Measurements from ENCODE around the gene PLEKHG4B.
"Not testable (repeated sequence)": the region's sequence is repeated elsewhere in the genome, so short reads cannot be mapped to it uniquely, and the experiment has no call there.

PLEKHG4B gene

DNA sequence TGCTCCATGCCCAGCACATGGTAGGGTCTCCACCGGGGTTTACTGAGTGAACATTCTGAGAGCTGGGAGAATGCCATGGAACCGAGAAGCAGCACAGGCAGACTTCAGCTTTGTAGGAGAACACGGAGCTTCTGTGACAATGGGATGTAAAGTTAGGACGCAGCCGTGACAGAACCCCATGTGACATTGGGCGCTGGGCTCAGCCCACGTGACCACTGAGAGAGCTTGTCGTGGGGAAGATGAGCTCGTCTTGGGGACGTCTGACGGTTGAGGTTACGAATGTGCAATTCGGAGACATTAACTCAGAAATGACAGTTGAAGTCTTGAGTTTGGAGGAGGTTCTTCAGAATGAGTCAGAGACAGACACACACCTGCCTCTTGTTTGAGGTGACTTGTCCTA, 139.7 kb downstream of the PLEKHG4B start:
- H3K4me3 ChIP-seq (replicated peaks; ENCODE audit: low read depth, low read length) = no peak overlapping the region
- TF ChIP-seq, protein P1, sequence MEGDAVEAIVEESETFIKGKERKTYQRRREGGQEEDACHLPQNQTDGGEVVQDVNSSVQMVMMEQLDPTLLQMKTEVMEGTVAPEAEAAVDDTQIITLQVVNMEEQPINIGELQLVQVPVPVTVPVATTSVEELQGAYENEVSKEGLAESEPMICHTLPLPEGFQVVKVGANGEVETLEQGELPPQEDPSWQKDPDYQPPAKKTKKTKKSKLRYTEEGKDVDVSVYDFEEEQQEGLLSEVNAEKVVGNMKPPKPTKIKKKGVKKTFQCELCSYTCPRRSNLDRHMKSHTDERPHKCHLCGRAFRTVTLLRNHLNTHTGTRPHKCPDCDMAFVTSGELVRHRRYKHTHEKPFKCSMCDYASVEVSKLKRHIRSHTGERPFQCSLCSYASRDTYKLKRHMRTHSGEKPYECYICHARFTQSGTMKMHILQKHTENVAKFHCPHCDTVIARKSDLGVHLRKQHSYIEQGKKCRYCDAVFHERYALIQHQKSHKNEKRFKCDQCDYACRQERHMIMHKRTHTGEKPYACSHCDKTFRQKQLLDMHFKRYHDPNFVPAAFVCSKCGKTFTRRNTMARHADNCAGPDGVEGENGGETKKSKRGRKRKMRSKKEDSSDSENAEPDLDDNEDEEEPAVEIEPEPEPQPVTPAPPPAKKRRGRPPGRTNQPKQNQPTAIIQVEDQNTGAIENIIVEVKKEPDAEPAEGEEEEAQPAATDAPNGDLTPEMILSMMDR (IDR thresholded peaks at IDR 0.05; ENCODE audit: low read length, missing control alignments) = no peak
- DNase-seq (ENCODE audit: low read depth) = no peak

DNA sequence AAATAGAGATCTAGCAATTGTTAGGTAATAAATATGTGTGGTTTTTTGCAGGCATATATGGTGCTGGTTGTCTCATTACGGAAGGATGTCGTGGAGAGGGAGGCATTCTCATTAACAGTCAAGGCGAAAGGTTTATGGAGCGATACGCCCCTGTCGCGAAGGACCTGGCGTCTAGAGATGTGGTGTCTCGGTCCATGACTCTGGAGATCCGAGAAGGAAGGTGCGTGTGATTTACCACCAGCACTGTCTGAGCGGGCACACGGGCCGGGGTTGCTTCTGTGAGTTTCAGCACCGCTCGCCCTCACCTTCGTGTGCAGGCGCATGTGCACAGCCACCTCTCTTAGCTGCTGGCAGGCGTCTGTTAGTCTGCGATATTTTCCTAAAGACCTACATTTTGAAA, 141.5 kb downstream of the PLEKHG4B start:
- DNase-seq (ENCODE audit: low read depth); H3K4me3 ChIP-seq (replicated peaks; ENCODE audit: low read depth, low read length): not testable (repeated sequence)

DNA sequence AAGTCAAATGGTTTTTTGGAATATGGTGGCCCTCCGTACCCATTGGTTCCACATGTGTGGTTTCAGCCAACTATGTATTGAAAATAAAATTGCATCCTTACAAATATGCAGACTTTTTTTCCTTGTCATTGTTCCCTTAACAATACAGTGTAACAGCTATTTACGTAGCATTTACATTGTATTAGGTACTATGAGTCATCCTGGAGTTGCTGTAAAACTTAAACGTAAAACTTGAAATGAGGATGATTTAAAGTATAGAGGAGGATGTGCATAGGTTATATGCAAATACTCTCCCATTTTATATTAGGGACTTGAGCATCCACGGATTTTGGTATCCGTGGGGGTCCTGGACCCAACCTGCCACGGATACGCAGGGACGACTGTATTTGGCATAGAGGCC, 142.5 kb downstream of the PLEKHG4B start:
- no peak for DNase-seq (ENCODE audit: low read depth)
- TF ChIP-seq, protein P1 (IDR thresholded peaks at IDR 0.05; ENCODE audit: low read length, missing control alignments) = no peak
- no peak overlapping the region for H3K4me3 ChIP-seq (replicated peaks; ENCODE audit: low read depth, low read length)

DNA sequence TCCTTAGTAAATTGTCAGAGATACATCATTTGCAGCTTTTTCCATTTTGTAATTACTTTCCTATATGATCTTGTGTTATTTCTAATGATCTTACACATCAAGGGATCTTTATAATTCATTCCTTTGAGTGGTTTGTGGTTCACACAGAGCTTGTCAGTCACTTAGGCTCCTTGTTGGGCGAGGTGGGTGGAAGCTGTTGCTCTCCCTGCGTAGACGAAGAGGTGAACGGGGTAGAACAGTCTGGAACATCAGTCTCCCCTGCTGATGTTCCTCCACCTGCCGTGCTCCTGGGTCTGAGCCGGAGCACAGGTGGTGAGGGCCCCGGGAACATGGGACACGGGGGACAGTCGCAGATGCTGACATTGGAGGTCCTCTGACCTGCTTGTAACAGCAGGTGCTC, 143.6 kb downstream of the PLEKHG4B start:
- H3K4me3 ChIP-seq (replicated peaks; ENCODE audit: low read depth, low read length); DNase-seq (ENCODE audit: low read depth): not testable (repeated sequence)

DNA sequence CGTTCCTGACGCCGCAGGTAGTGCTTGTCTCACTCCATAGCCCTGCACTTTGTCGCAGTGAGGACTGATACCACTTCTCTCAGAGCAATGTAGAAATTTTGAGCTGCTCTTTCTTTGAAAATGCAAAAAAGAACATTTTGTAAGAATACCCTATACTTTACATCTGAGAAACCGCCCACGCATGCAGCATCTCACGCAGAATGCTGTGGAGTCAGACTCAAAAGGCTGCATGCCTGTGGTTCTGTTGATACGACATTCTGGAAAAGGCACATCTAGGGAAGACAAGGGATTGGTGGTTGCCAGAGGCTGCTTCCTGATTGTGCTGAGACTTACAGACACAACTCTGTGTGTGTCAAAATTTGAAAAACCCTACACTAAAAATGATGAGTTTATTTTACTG, 146.0 kb downstream of the PLEKHG4B start:
- not testable (repeated sequence) for H3K4me3 ChIP-seq (replicated peaks; ENCODE audit: low read depth, low read length); DNase-seq (ENCODE audit: low read depth)

Measured in fibroblast of pulmonary artery (primary cell).